ENCODE data around the gene SMURF2.

Gene SMURF2

GRCh38 chr17:64500487-64500859, 161.6 kb downstream of the SMURF2 start:
- TF ChIP-seq CTCF (IDR thresholded peaks at IDR 0.05; ENCODE audit: low read depth, low read length) = no peak
- DNase-seq (ENCODE audit: low read depth, low spot score) = no peak
- in situ Hi-C loops (cut with HindIII; ENCODE audit: low sequenced_read_pairs) = no loop called here
- no peak overlapping the region for H3K4me3 ChIP-seq (ENCODE audit: low read depth, low read length)

GRCh38 chr17:64499805-64500486, 162.2 kb downstream of the SMURF2 start:
- H3K4me3 ChIP-seq (ENCODE audit: low read depth, low read length) = no peak overlapping the region

GRCh38 chr17:64498308-64499203, 163.6 kb downstream of the SMURF2 start:
- no peak for TF ChIP-seq CTCF (IDR thresholded peaks at IDR 0.05; ENCODE audit: low read depth, low read length)
- no peak overlapping the region for H3K4me3 ChIP-seq (ENCODE audit: low read depth, low read length)
- no peak for DNase-seq (ENCODE audit: low read depth, low spot score)
- in situ Hi-C loops (cut with HindIII; ENCODE audit: low sequenced_read_pairs) = no loop called here

More at GRCh38 chr17:64499805-64500486, 162.2 kb downstream of the SMURF2 start:
- no peak for DNase-seq (ENCODE audit: low read depth, low spot score)
- no peak for TF ChIP-seq CTCF (IDR thresholded peaks at IDR 0.05; ENCODE audit: low read depth, low read length)
- in situ Hi-C loops (cut with HindIII; ENCODE audit: low sequenced_read_pairs) = no loop called here

GRCh38 chr17:64497565-64498035, 164.5 kb downstream of the SMURF2 start:
- peak overlapping the region; percentile 80 for H3K4me3 ChIP-seq (ENCODE audit: low read depth, low read length)
- DNase-seq (ENCODE audit: low read depth, low spot score) = no peak
- in situ Hi-C loops (cut with HindIII; ENCODE audit: low sequenced_read_pairs) = no loop called here
- no peak for TF ChIP-seq CTCF (IDR thresholded peaks at IDR 0.05; ENCODE audit: low read depth, low read length)

GRCh38 chr17:64496786-64497564, 165.1 kb downstream of the SMURF2 start, which contains the start of gene POLG2:
Gene POLG2, minus strand, starts transcription at chr17:64497054. Its CDS starts 86 bp downstream, at chr17:64496968.
- DNase-seq (ENCODE audit: low read depth, low spot score) = peak; percentile 91
- in situ Hi-C loops (cut with HindIII; ENCODE audit: low sequenced_read_pairs) = no loop called here
- H3K4me3 ChIP-seq (ENCODE audit: low read depth, low read length) = peak within 1 kb of the TSS; percentile 80
- TF ChIP-seq CTCF (IDR thresholded peaks at IDR 0.05; ENCODE audit: low read depth, low read length) = peak; percentile 60

GRCh38 chr17:64496348-64496785, 165.7 kb downstream of the SMURF2 start:
- no peak for TF ChIP-seq CTCF (IDR thresholded peaks at IDR 0.05; ENCODE audit: low read depth, low read length)
- peak overlapping the region; percentile 80 for H3K4me3 ChIP-seq (ENCODE audit: low read depth, low read length)
- in situ Hi-C loops (cut with HindIII; ENCODE audit: low sequenced_read_pairs) = no loop called here

More at GRCh38 chr17:64496348-64496785, 165.7 kb downstream of the SMURF2 start:
- DNase-seq (ENCODE audit: low read depth, low spot score) = no peak

Data from astrocyte of the spinal cord (primary cell).